Activated CD4-positive, alpha-beta memory T cell treated with anti-CD3 and anti-CD28 coated beads, Interleukin-2, amount 10 ng/mL, durations not matched to agents 7 days and 5 days (primary cell): ENCODE data around the gene EPB41L4B. TPM values are rescaled to one million over a fixed set of nuclear protein-coding genes. Genes with fewer than 3 reads are reported as not detected.

Experiments
- CTCF ChIA-PET: fragments of 350-600 bp; sonication (Branson Sonifier 250); formaldehyde crosslinking; loops from one replicate; lab custom pipeline; 2021; ENCODE audit warnings: antibody characterized with exemption, inconsistent platforms; lab: Charles Lee
- POLR2A ChIA-PET: fragments of 350-600 bp; sonication (Branson Sonifier 250); formaldehyde crosslinking; loops from one replicate; lab custom pipeline; 2021; ENCODE audit warnings: antibody characterized with exemption; lab: Charles Lee
- DNase-seq: peaks from one replicate; pipeline ENCODE4 v3.0.0-alpha.2; 2020
- H3K27ac Mint-ChIP-seq: one replicate; pipeline ENCODE4 v1.8.0; 2021; ENCODE audit warnings: mild to moderate bottlenecking, mixed read lengths
- H3K27me3 Mint-ChIP-seq: one replicate; pipeline ENCODE4 v1.8.0; 2021; ENCODE audit warnings: mixed read lengths
- H3K36me3 Mint-ChIP-seq: one replicate; pipeline ENCODE4 v1.8.0; 2021; ENCODE audit warnings: low read depth, mixed read lengths
- H3K4me1 Mint-ChIP-seq: one replicate; pipeline ENCODE4 v1.8.0; 2021; ENCODE audit warnings: mixed read lengths
- H3K4me3 Mint-ChIP-seq: one replicate; pipeline ENCODE4 v1.8.0; 2021; ENCODE audit warnings: mild to moderate bottlenecking, mixed read lengths
- H3K9me3 Mint-ChIP-seq: one replicate; pipeline ENCODE4 v1.8.0; 2021; ENCODE audit warnings: mixed read lengths
- total RNA-seq, 2 experiments: library from RNA; stranded (reverse); gene quantifications; one replicate each; pipeline ENCODE4 v1.2.3, GENCODE V29; 2021

The EPB41L4B gene
- total RNA-seq, 2 experiments from 2014 or later = 0.08 to 0.18 TPM

- Mint-ChIP-seq H3K27me3 (peaks cover 40% of the 10 kb centered on the region), H3K27ac (no peak overlapping the region), H3K4me1 (peaks cover 6% of the 10 kb centered on the region), H3K4me3 (no peak overlapping the region), H3K9me3 (no peaks in the 10 kb centered on the region), H3K36me3 (no peaks in the 10 kb centered on the region)
- CTCF ChIA-PET = interaction anchor here (0.7 kb wide), 1 partner anchor 21 kb away, joined by 4 read pairs; no protein-coding TSS in a partner anchor
- no peak for DNase-seq
- POLR2A ChIA-PET = no interaction called here
Observed at GRCh38 chr9:109164042-109164441, 156.8 kb downstream of the EPB41L4B start.

- DNase-seq = no peak
- H3K27me3 Mint-ChIP-seq = peaks cover 41% of the 10 kb centered on the region
- H3K4me1 Mint-ChIP-seq = peaks cover 5% of the 10 kb centered on the region
- H3K36me3 Mint-ChIP-seq = no peaks in the 10 kb centered on the region
- ChIA-PET CTCF (no interaction called here), POLR2A (no interaction called here)
- H3K27ac Mint-ChIP-seq = no peak overlapping the region
- H3K9me3 Mint-ChIP-seq = no peaks in the 10 kb centered on the region
- no peak overlapping the region for H3K4me3 Mint-ChIP-seq
Observed at GRCh38 chr9:109163194-109163593, 157.7 kb downstream of the EPB41L4B start.

- Mint-ChIP-seq H3K4me1 (peaks cover 4% of the 10 kb centered on the region), H3K27ac (no peak overlapping the region), H3K4me3 (no peak overlapping the region), H3K27me3 (peaks cover 37% of the 10 kb centered on the region), H3K36me3 (no peaks in the 10 kb centered on the region), H3K9me3 (no peaks in the 10 kb centered on the region)
- CTCF ChIA-PET = no interaction called here
- no peak for DNase-seq
- POLR2A ChIA-PET = no interaction called here
Observed at GRCh38 chr9:109162677-109163076, 158.2 kb downstream of the EPB41L4B start.

- POLR2A ChIA-PET = no interaction called here
- Mint-ChIP-seq H3K27me3 (peaks cover 36% of the 10 kb centered on the region), H3K36me3 (no peaks in the 10 kb centered on the region), H3K4me3 (no peak overlapping the region), H3K9me3 (no peaks in the 10 kb centered on the region), H3K4me1 (no peaks in the 10 kb centered on the region), H3K27ac (no peak overlapping the region)
- DNase-seq = no peak
- CTCF ChIA-PET = no interaction called here
Observed at GRCh38 chr9:109161471-109161870, 159.4 kb downstream of the EPB41L4B start.

- ChIA-PET POLR2A (no interaction called here), CTCF (no interaction called here)
- no peak for DNase-seq
- Mint-ChIP-seq H3K27me3 (peaks cover 24% of the 10 kb centered on the region), H3K4me1 (no peaks in the 10 kb centered on the region), H3K27ac (no peak overlapping the region), H3K4me3 (no peak overlapping the region), H3K36me3 (no peaks in the 10 kb centered on the region), H3K9me3 (no peaks in the 10 kb centered on the region)
Observed at GRCh38 chr9:109159583-109159982, 161.3 kb downstream of the EPB41L4B start.

GRCh38 chr9:109158651-109159050 lies 162.2 kb downstream of the EPB41L4B start:
- Mint-ChIP-seq H3K27me3 (peaks cover 22% of the 10 kb centered on the region), H3K36me3 (no peaks in the 10 kb centered on the region), H3K4me3 (no peak overlapping the region), H3K4me1 (no peaks in the 10 kb centered on the region), H3K9me3 (peaks cover 6% of the 10 kb centered on the region), H3K27ac (no peak overlapping the region)
- POLR2A ChIA-PET = no interaction called here
- no peak for DNase-seq
- CTCF ChIA-PET = no interaction called here

GRCh38 chr9:109156708-109157107 lies 164.2 kb downstream of the EPB41L4B start:
- H3K4me1 Mint-ChIP-seq = no peaks in the 10 kb centered on the region

GRCh38 chr9:109150925-109151545 lies 169.8 kb downstream of the EPB41L4B start:
- POLR2A ChIA-PET = no interaction called here
- Mint-ChIP-seq H3K9me3 (peaks cover 16% of the 10 kb centered on the region), H3K4me1 (no peaks in the 10 kb centered on the region), H3K36me3 (no peaks in the 10 kb centered on the region), H3K27ac (no peak overlapping the region), H3K4me3 (no peak overlapping the region), H3K27me3 (peaks cover 17% of the 10 kb centered on the region)
- CTCF ChIA-PET = no interaction called here
- no peak for DNase-seq

More at GRCh38 chr9:109156708-109157107, 164.2 kb downstream of the EPB41L4B start:
- ChIA-PET POLR2A (no interaction called here), CTCF (no interaction called here)
- H3K27ac Mint-ChIP-seq = no peak overlapping the region
- peaks cover 15% of the 10 kb centered on the region for H3K9me3 Mint-ChIP-seq
- H3K27me3 Mint-ChIP-seq = peaks cover 24% of the 10 kb centered on the region
- H3K36me3 Mint-ChIP-seq = no peaks in the 10 kb centered on the region
- H3K4me3 Mint-ChIP-seq = no peak overlapping the region
- DNase-seq = no peak

GRCh38 chr9:109149722-109150121 lies 171.1 kb downstream of the EPB41L4B start:
- Mint-ChIP-seq H3K4me3 (no peak overlapping the region), H3K27ac (no peak overlapping the region), H3K36me3 (no peaks in the 10 kb centered on the region), H3K4me1 (no peaks in the 10 kb centered on the region), H3K9me3 (peaks cover 16% of the 10 kb centered on the region), H3K27me3 (peaks cover 16% of the 10 kb centered on the region)
- POLR2A ChIA-PET = no interaction called here
- CTCF ChIA-PET = no interaction called here
- no peak for DNase-seq

GRCh38 chr9:109149089-109149488 lies 171.8 kb downstream of the EPB41L4B start:
- ChIA-PET CTCF (no interaction called here), POLR2A (no interaction called here)
- no peaks in the 10 kb centered on the region for H3K36me3 Mint-ChIP-seq
- peaks cover 13% of the 10 kb centered on the region for H3K27me3 Mint-ChIP-seq
- H3K4me3 Mint-ChIP-seq = no peak overlapping the region
- peaks cover 2% of the 10 kb centered on the region for H3K4me1 Mint-ChIP-seq
- H3K9me3 Mint-ChIP-seq = peaks cover 13% of the 10 kb centered on the region
- DNase-seq = no peak
- no peak overlapping the region for H3K27ac Mint-ChIP-seq

GRCh38 chr9:109145051-109145450 lies 175.8 kb downstream of the EPB41L4B start:
- POLR2A ChIA-PET = no interaction called here
- no peak overlapping the region for H3K4me3 Mint-ChIP-seq
- no peak overlapping the region for H3K27ac Mint-ChIP-seq
- no peaks in the 10 kb centered on the region for H3K36me3 Mint-ChIP-seq
- no peaks in the 10 kb centered on the region for H3K9me3 Mint-ChIP-seq
- peaks cover 9% of the 10 kb centered on the region for H3K4me1 Mint-ChIP-seq
- peaks cover 14% of the 10 kb centered on the region for H3K27me3 Mint-ChIP-seq
- CTCF ChIA-PET = interaction anchor here (1.2 kb wide), 1 partner anchor 18 kb away, joined by 7 read pairs; no protein-coding TSS in a partner anchor
- DNase-seq = no peak

- Mint-ChIP-seq H3K36me3 (no peaks in the 10 kb centered on the region), H3K9me3 (no peaks in the 10 kb centered on the region), H3K4me1 (peaks cover 9% of the 10 kb centered on the region), H3K27me3 (peaks cover 14% of the 10 kb centered on the region), H3K27ac (no peak overlapping the region), H3K4me3 (no peak overlapping the region)
- peak; percentile 49 for DNase-seq
- POLR2A ChIA-PET = no interaction called here
- CTCF ChIA-PET = no interaction called here
Observed at GRCh38 chr9:109143881-109144562, 176.8 kb downstream of the EPB41L4B start.

- peaks cover 6% of the 10 kb centered on the region for H3K27me3 Mint-ChIP-seq
- POLR2A ChIA-PET = no interaction called here
Observed at GRCh38 chr9:109141375-109141774, 179.5 kb downstream of the EPB41L4B start.

GRCh38 chr9:109139851-109140250 lies 181.0 kb downstream of the EPB41L4B start:
- ChIA-PET CTCF (no interaction called here), POLR2A (no interaction called here)
- no peaks in the 10 kb centered on the region for H3K9me3 Mint-ChIP-seq

More at GRCh38 chr9:109141375-109141774, 179.5 kb downstream of the EPB41L4B start:
- no peaks in the 10 kb centered on the region for H3K36me3 Mint-ChIP-seq
- H3K4me3 Mint-ChIP-seq = no peak overlapping the region
- no peak for DNase-seq
- H3K9me3 Mint-ChIP-seq = no peaks in the 10 kb centered on the region
- CTCF ChIA-PET = no interaction called here
- H3K4me1 Mint-ChIP-seq = peaks cover 9% of the 10 kb centered on the region
- no peak overlapping the region for H3K27ac Mint-ChIP-seq

More at GRCh38 chr9:109139851-109140250, 181.0 kb downstream of the EPB41L4B start:
- no peaks in the 10 kb centered on the region for H3K36me3 Mint-ChIP-seq
- peaks cover 9% of the 10 kb centered on the region for H3K4me1 Mint-ChIP-seq
- no peak overlapping the region for H3K4me3 Mint-ChIP-seq
- DNase-seq = no peak
- H3K27me3 Mint-ChIP-seq = peaks cover 6% of the 10 kb centered on the region
- no peak overlapping the region for H3K27ac Mint-ChIP-seq
